GM12878 (cell line): ENCODE measurements around the gene TMEM168. TPM values are rescaled to one million over a fixed set of nuclear protein-coding genes. Genes with fewer than 3 reads are reported as not detected.

ENCODE experiments used
- BACH1 ChIP-seq: fragments of 450-650 bp; IDR thresholded peaks from 2 replicates; pipeline ENCODE4 v1.6.1; 2017; ENCODE audit warnings: mild to moderate bottlenecking, borderline replicate concordance
- BMI1 ChIP-seq: fragments of 450-650 bp; IDR thresholded peaks from 2 replicates; pipeline ENCODE4 v1.6.1; 2016; ENCODE audit warnings: mild to moderate bottlenecking, moderate library complexity, borderline replicate concordance
- CHD1 ChIP-seq: IDR thresholded peaks from 2 replicates; pipeline ENCODE4 v1.6.1; 2012; ENCODE audit warnings: low read depth, low read length, improper control_type of control experiment
- CHD4 ChIP-seq: fragments of 200-600 bp; sonication (generic); IDR thresholded peaks from 2 replicates; pipeline ENCODE4 v1.6.1; 2016; ENCODE audit warnings: mild to moderate bottlenecking
- FOS ChIP-seq: IDR thresholded peaks from 3 replicates; pipeline ENCODE4 v1.6.1; 2011; ENCODE audit warnings: borderline replicate concordance; ENCODE audit not compliant: insufficient read length; ENCODE audit errors: extremely low read depth
- HDAC2 ChIP-seq: fragments of 200-600 bp; sonication (generic); IDR thresholded peaks from 2 replicates; pipeline ENCODE4 v1.6.1; 2017
- MEF2A ChIP-seq: IDR thresholded peaks from 2 replicates; pipeline ENCODE4 v1.6.1; 2011; ENCODE audit warnings: low read depth, mild to moderate bottlenecking, low read length, moderate library complexity; ENCODE audit not compliant: insufficient read depth
- MEF2B ChIP-seq: fragments of 450-650 bp; IDR thresholded peaks from 2 replicates; pipeline ENCODE4 v1.6.1; 2018; ENCODE audit warnings: mild to moderate bottlenecking, moderate library complexity; ENCODE audit not compliant: partially characterized antibody, poor library complexity, severe bottlenecking
- MXI1 ChIP-seq: fragments of 150-350 bp; IDR thresholded peaks from 2 replicates; pipeline ENCODE4 v1.6.1; 2011; ENCODE audit warnings: low read depth, mild to moderate bottlenecking, inconsistent platforms, low read length, improper control_type of control experiment
- MYC ChIP-seq: IDR thresholded peaks from 2 replicates; pipeline ENCODE4 v1.6.1; 2011; ENCODE audit warnings: mild to moderate bottlenecking, low read length, moderate library complexity, inconsistent platforms; ENCODE audit not compliant: insufficient read depth, insufficient replicate concordance, insufficient read length, severe bottlenecking
- NFYA ChIP-seq: IDR thresholded peaks from 2 replicates; pipeline ENCODE4 v1.6.1; 2011; ENCODE audit warnings: low read depth, mild to moderate bottlenecking, low read length, improper control_type of control experiment, borderline replicate concordance
- NR2F1 ChIP-seq: fragments of 450-650 bp; conservative IDR thresholded peaks from 2 replicates; pipeline ENCODE4 v1.6.1; 2017; ENCODE audit warnings: mild to moderate bottlenecking
- NRF1 ChIP-seq: conservative IDR thresholded peaks from 2 replicates; pipeline ENCODE4 v1.6.1; 2011; ENCODE audit warnings: mild to moderate bottlenecking, low read depth, low read length, improper control_type of control experiment
- POLR2AphosphoS5 ChIP-seq: IDR thresholded peaks from 2 replicates; pipeline ENCODE4 v1.6.1; 2011; ENCODE audit warnings: mild to moderate bottlenecking, low read length, inconsistent platforms
- RAD21 ChIP-seq: IDR thresholded peaks from 2 replicates; pipeline ENCODE4 v1.6.1; 2011; ENCODE audit warnings: mild to moderate bottlenecking, low read depth, low read length, moderate library complexity; ENCODE audit not compliant: insufficient read depth
- RFX5 ChIP-seq: IDR thresholded peaks from 2 replicates; pipeline ENCODE4 v1.6.1; 2011; ENCODE audit warnings: low read depth, low read length, improper control_type of control experiment
- SPI1 ChIP-seq: IDR thresholded peaks from 2 replicates; pipeline ENCODE4 v1.6.1; 2011; ENCODE audit warnings: low read depth, mild to moderate bottlenecking, low read length, moderate library complexity, borderline replicate concordance; ENCODE audit not compliant: insufficient read depth
- TAF1 ChIP-seq: IDR thresholded peaks from 2 replicates; pipeline ENCODE4 v1.6.1; 2011; ENCODE audit warnings: mild to moderate bottlenecking, low read depth, low read length, borderline replicate concordance
- TARDBP ChIP-seq: IDR thresholded peaks from 2 replicates; pipeline ENCODE4 v1.6.1; 2016; ENCODE audit warnings: borderline replicate concordance
- TBL1XR1 ChIP-seq: IDR thresholded peaks from 2 replicates; pipeline ENCODE4 v1.6.1; 2012; ENCODE audit warnings: low read depth, low read length, improper control_type of control experiment
- TCF12 ChIP-seq: IDR thresholded peaks from 2 replicates; pipeline ENCODE4 v1.6.1; 2011; ENCODE audit warnings: low read depth, mild to moderate bottlenecking, low read length
- TCF3 ChIP-seq: IDR thresholded peaks from 2 replicates; pipeline ENCODE4 v1.6.1; 2012; ENCODE audit warnings: low read depth, mild to moderate bottlenecking, low read length, borderline replicate concordance; ENCODE audit not compliant: insufficient read depth
- YBX1 ChIP-seq: fragments of 450-650 bp; IDR thresholded peaks from 2 replicates; pipeline ENCODE4 v1.6.1; 2016; ENCODE audit warnings: antibody characterized with exemption
- ZSCAN29 ChIP-seq: fragments of 450-650 bp; IDR thresholded peaks from 2 replicates; pipeline ENCODE4 v1.6.1; 2017; ENCODE audit warnings: mild to moderate bottlenecking, moderate library complexity
- polyA plus RNA-seq, 11 experiments: library from polyadenylated mRNA; depleted of rRNA in 4 of 11; unstranded in 6 of 11; stranded (reverse) in 5 of 11; fragments of >200 nt; fragmentation: Nextera tagmentation in 4 of 11; fragmentation: Illumina TruSeq in 1 of 11; extraction: Ambion mirVana in 4 of 11; extraction: Trizol in 1 of 11; gene quantifications; 1 replicate in 1 of 11; 2 replicates in 10 of 11; pipeline versions ENCODE4 v1.2.1 to v1.2.3, GENCODE V29; 2011 to 2016; ENCODE audit warnings: inconsistent platforms in 2 of 11, missing spikeins in 2 of 11, low read depth in 1 of 11
- total RNA-seq, 4 experiments: library from RNA; depleted of rRNA in 3 of 4; stranded (reverse); fragments of >200 nt in 3 of 4; fragmentation: Illumina TruSeq in 1 of 4; extraction: Trizol in 1 of 4; gene quantifications; 2 replicates each; pipeline versions ENCODE4 v1.2.1 to v1.2.3, GENCODE V29; 2013 to 2021
- TF ChIP-seq, protein P1 (sequence below): fragments of 450-650 bp; IDR thresholded peaks from 2 replicates; pipeline ENCODE4 v1.6.1; 2018; ENCODE audit warnings: mild to moderate bottlenecking, low read depth, moderate library complexity; ENCODE audit not compliant: partially characterized antibody
- TF ChIP-seq, protein P2 (sequence below): IDR thresholded peaks from 2 replicates; pipeline ENCODE4 v1.6.1; 2012; ENCODE audit warnings: mild to moderate bottlenecking, low read depth, low read length

Gene TMEM168
- total and polyA plus RNA-seq, 10 of the 15 experiments (the other 5 are each of a cell fraction or from before 2014, with no cell fraction given), result 9.1 to 44.2 (median 19.8) TPM

DNA sequence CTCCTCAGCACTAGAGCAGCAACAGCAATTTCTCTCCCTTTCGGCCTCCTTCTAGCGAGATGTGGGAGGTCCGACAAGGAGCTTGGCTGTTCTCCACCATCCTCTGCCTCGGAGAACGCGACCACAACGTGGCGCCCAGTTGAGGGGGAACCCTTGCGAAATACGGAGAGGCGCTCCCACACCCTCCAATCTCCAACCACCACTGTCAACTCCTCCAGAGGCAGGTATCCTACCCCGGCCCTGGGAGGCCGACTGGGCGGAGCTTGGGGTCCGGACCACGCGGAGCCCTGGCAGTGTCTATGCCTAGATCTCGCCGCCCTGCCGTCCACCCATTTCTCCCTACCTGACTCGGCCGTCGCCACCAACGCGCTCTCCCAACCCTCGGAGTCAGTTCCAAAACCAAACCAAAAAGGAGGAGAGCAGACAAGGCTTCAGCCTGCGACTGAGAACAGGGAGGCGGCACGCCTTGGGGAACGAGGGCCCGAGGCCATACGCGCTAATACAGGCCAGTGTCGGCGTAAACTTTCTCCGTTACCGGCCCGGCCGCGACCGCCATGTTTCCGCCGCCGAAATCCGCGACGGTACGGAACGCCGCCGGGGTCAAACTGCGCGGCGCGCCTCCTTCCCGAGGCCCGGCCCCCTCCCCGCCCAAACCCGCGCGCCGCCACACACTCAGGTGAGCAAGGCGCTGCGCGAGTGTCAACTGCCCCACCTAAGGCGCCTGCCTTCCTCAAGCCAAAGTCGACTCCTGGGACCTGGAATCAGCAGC, at the start of gene TMEM168 (continued):
- TF ChIP-seq FOS (no peak), RFX5 (0 out of 2 replicates have a peak, but pooled peaks have one; percentile 44), MEF2B (no peak), TBL1XR1 (no peak), ZSCAN29 (no peak), NFYA (no peak), TCF3 (0 out of 2 replicates have a peak, but pooled peaks have one; percentile 11), BACH1 (peak; percentile 82; the same call in 1 of the 2 replicates), BMI1 (no peak), SPI1 (no peak), RAD21 (no peak), HDAC2 (no peak), POLR2AphosphoS5 (peak; percentile 84; the same call in 1 of the 2 replicates), TCF12 (0 out of 2 replicates have a peak, but pooled peaks have one; percentile 16), CHD1 (no peak), MYC (peak; percentile 88), YBX1 (no peak), NRF1 (no peak), MXI1 (no peak), NR2F1 (peak; percentile 50), TARDBP (peak; percentile 63), MEF2A (no peak), CHD4 (no peak), TAF1 (peak; percentile 69)
- TF ChIP-seq, protein P1, sequence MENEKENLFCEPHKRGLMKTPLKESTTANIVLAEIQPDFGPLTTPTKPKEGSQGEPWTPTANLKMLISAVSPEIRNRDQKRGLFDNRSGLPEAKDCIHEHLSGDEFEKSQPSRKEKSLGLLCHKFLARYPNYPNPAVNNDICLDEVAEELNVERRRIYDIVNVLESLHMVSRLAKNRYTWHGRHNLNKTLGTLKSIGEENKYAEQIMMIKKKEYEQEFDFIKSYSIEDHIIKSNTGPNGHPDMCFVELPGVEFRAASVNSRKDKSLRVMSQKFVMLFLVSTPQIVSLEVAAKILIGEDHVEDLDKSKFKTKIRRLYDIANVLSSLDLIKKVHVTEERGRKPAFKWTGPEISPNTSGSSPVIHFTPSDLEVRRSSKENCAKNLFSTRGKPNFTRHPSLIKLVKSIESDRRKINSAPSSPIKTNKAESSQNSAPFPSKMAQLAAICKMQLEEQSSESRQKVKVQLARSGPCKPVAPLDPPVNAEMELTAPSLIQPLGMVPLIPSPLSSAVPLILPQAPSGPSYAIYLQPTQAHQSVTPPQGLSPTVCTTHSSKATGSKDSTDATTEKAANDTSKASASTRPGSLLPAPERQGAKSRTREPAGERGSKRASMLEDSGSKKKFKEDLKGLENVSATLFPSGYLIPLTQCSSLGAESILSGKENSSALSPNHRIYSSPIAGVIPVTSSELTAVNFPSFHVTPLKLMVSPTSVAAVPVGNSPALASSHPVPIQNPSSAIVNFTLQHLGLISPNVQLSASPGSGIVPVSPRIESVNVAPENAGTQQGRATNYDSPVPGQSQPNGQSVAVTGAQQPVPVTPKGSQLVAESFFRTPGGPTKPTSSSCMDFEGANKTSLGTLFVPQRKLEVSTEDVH, result no peak
- TF ChIP-seq, protein P2, sequence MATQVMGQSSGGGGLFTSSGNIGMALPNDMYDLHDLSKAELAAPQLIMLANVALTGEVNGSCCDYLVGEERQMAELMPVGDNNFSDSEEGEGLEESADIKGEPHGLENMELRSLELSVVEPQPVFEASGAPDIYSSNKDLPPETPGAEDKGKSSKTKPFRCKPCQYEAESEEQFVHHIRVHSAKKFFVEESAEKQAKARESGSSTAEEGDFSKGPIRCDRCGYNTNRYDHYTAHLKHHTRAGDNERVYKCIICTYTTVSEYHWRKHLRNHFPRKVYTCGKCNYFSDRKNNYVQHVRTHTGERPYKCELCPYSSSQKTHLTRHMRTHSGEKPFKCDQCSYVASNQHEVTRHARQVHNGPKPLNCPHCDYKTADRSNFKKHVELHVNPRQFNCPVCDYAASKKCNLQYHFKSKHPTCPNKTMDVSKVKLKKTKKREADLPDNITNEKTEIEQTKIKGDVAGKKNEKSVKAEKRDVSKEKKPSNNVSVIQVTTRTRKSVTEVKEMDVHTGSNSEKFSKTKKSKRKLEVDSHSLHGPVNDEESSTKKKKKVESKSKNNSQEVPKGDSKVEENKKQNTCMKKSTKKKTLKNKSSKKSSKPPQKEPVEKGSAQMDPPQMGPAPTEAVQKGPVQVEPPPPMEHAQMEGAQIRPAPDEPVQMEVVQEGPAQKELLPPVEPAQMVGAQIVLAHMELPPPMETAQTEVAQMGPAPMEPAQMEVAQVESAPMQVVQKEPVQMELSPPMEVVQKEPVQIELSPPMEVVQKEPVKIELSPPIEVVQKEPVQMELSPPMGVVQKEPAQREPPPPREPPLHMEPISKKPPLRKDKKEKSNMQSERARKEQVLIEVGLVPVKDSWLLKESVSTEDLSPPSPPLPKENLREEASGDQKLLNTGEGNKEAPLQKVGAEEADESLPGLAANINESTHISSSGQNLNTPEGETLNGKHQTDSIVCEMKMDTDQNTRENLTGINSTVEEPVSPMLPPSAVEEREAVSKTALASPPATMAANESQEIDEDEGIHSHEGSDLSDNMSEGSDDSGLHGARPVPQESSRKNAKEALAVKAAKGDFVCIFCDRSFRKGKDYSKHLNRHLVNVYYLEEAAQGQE, result no peak
